Ascending aorta (tissue), 2 donors: ENCODE measurements around the gene HINFP. TPM values are rescaled to one million over a fixed set of nuclear protein-coding genes. Genes with fewer than 3 reads are reported as not detected.
A peak's percentile ranks its signal among the peaks of the same experiment; 100 is the strongest.

Source experiments
- DNase-seq, 2 donors: peaks; one replicate each; pipeline ENCODE4 v3.0.0-alpha.2; 2019; ENCODE audit warnings: low spot score in 2 of 2
- H3K27ac ChIP-seq, 2 donors: fragments of 200-600 bp; sonication (generic); one replicate each; pipeline ENCODE4 v1.5.1; 2016 to 2017; ENCODE audit warnings: mild to moderate bottlenecking in 1 of 2
- H3K27me3 ChIP-seq: fragments of 200-600 bp; sonication (generic); one replicate; pipeline ENCODE4 v1.5.1; 2017
- H3K36me3 ChIP-seq, 2 donors: fragments of 200-600 bp; sonication (generic); one replicate each; pipeline ENCODE4 v1.5.1; 2016
- H3K4me1 ChIP-seq, 2 donors: fragments of 200-600 bp; sonication (generic); one replicate each; pipeline ENCODE4 v1.5.1; 2016 to 2017; ENCODE audit warnings: mild to moderate bottlenecking in 1 of 2
- H3K4me3 ChIP-seq, 2 donors: fragments of 200-600 bp; sonication (generic); one replicate each; pipeline ENCODE4 v1.5.1; 2016 to 2017; ENCODE audit warnings: mild to moderate bottlenecking in 1 of 2
- H3K9me3 ChIP-seq, 2 donors: fragments of 200-600 bp; sonication (generic); one replicate each; pipeline ENCODE4 v1.5.1; 2016
- intact Hi-C: fragments of 100-400 bp; cut with DNase I; formaldehyde crosslinking; loops from one replicate; pipeline ENCODE4 v1.15.1; 2023
- total RNA-seq: library from RNA; depleted of rRNA; stranded (reverse); fragments of >200 nt; gene quantifications from one replicate; pipeline ENCODE4 v1.1.0, GENCODE V29; 2016
- TF ChIP-seq, protein P1 (sequence below), 3 experiments: fragments of 200-600 bp in 2 of 3; fragments of 450-650 bp in 1 of 3; sonication (generic) in 2 of 3; IDR thresholded peaks; one replicate each; pipeline ENCODE4 v1.5.1; 2016 to 2019; ENCODE audit warnings: antibody characterized with exemption in 3 of 3, mild to moderate bottlenecking in 1 of 3, moderate library complexity in 1 of 3

HINFP gene
- total RNA-seq, 1 donor from 2014 or later = 36.5 TPM

DNA sequence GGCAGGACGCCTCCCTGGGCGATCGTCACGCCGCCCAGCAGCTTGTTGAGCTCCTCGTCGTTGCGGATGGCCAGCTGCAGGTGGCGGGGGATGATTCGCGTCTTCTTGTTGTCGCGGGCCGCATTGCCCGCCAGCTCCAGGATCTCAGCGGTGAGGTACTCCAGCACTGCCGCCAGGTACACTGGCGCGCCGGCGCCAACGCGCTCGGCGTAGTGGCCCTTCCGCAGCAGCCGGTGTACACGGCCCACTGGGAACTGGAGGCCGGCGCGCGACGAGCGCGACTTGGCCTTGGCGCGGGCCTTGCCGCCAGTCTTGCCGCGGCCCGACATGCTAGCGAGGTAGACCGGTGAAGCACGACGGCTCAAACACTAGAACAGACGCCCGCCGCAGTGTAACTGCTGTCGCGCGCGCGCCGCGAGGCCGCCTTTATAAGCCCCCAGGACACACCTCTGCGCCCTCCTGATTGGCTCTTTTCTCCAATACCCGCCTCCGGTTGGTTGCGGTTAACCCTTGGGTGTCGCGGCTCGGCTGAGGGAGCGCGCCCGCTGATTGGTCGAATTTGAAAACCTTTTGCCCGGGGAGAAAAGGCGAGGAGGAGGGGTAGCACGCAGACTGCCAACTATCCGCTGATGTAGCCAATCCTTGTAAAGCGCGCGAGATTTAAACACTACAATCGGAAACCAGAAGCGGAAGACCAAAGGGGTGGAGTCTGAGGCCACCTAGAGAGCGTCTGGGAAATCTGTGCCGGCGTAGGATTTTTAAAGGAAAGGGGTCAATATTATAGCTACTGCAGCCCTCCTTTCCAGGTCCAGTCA is 26.1 kb upstream of the HINFP start:
- H3K27me3 ChIP-seq = no peaks in the 10 kb centered on the region
- H3K4me3 ChIP-seq = peak overlapping the region; percentile 89 to 98
- intact Hi-C loops = loop anchor here (1.0 to 2.0 kb wide), 3 partner anchors 11 to 38 kb away; partner anchors contain the start of genes HINFP, HMBS and HYOU1
- peaks cover 18 to 24% of the 10 kb centered on the region in 2 donors for H3K36me3 ChIP-seq
- peak overlapping the region; percentile 96 to 97 for H3K27ac ChIP-seq
- peak; percentile 96 to 100 for DNase-seq
- TF ChIP-seq, protein P1, sequence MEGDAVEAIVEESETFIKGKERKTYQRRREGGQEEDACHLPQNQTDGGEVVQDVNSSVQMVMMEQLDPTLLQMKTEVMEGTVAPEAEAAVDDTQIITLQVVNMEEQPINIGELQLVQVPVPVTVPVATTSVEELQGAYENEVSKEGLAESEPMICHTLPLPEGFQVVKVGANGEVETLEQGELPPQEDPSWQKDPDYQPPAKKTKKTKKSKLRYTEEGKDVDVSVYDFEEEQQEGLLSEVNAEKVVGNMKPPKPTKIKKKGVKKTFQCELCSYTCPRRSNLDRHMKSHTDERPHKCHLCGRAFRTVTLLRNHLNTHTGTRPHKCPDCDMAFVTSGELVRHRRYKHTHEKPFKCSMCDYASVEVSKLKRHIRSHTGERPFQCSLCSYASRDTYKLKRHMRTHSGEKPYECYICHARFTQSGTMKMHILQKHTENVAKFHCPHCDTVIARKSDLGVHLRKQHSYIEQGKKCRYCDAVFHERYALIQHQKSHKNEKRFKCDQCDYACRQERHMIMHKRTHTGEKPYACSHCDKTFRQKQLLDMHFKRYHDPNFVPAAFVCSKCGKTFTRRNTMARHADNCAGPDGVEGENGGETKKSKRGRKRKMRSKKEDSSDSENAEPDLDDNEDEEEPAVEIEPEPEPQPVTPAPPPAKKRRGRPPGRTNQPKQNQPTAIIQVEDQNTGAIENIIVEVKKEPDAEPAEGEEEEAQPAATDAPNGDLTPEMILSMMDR (IDR thresholded peaks at IDR 0.05) = no peak
- H3K4me1 ChIP-seq = peaks cover 18 to 28% of the 10 kb centered on the region in 2 donors
- no peaks in the 10 kb centered on the region for H3K9me3 ChIP-seq

DNA sequence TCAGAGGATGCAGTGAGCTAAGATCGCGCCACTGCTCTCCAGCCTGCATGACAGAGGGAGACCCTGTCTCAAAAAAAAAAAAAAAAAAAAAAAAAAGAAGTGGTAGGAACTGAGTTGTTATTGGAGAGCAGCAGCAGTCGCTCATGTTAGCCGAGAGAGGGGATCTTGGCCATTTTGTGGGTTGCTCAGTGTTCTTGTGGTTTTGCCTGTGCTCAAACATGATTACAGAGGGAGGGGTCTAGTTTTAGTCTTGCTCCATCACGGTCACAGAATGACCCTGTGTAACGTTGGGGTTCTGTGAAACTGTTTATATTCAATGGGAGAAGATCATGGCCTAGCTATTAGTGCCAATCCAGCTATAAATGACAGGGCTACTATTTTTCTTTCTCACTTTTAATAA is 21.7 kb upstream of the HINFP start:
- Histone ChIP-seq H3K4me3 (no peak overlapping the region), H3K36me3 (peaks cover 18 to 24% of the 10 kb centered on the region in 2 donors), H3K27ac (no peak overlapping the region), H3K27me3 (no peaks in the 10 kb centered on the region), H3K4me1 (peaks cover 15 to 22% of the 10 kb centered on the region in 2 donors), H3K9me3 (no peaks in the 10 kb centered on the region)
- TF ChIP-seq, protein P1 (IDR thresholded peaks at IDR 0.05) = no peak
- intact Hi-C loops = loop anchor here (5.0 to 10.0 kb wide), 2 partner anchors 218 to 665 kb away; partner anchors contain the start of genes KMT2A and MCAM
- DNase-seq = no peak

DNA sequence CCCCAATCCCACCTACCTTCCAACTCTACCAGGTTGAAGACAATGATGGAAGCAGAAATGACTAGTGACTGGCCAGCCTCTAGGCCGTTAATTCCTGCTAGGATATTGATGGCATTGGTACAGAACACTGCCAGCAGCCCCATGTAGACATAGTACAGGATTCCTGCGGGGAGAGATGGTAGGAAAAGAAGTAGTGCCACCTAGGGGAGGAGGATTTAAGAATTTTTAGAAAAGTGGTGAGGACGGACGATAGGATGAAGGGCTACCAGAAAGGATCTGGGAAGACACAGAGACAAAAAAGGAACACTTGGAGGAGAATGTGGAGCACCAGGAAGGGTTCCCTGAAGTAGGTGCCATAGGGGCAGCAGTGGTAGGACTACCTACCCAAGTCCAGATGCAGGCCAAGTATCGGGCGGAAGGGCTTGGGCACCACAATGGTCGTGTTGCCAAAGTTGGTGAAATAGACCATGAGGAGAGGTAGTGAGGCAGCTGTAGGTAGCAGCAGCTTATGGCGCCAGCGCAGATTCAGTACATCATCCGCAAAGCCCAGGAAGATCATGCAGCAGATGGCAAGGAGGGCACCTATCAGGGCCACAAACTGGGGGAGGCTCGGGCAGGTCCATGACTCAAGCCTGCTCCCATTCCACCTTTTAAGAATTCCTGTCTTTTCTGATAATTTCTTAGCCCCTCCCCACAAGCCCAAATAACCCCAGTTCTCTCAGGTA is 21.0 kb upstream of the HINFP start:
- no peak for DNase-seq
- Histone ChIP-seq H3K27ac (no peak overlapping the region), H3K9me3 (no peaks in the 10 kb centered on the region), H3K4me1 (peaks cover 15 to 22% of the 10 kb centered on the region in 2 donors), H3K27me3 (no peaks in the 10 kb centered on the region), H3K4me3 (peak overlapping the region; percentile 75 to 89), H3K36me3 (peaks cover 18 to 24% of the 10 kb centered on the region in 2 donors)
- TF ChIP-seq, protein P1 (IDR thresholded peaks at IDR 0.05) = peak in 1 of 3 experiments; percentile 23
- intact Hi-C loops = loop anchor here (5.0 to 10.0 kb wide), 2 partner anchors 217 to 666 kb away; partner anchors contain the start of genes KMT2A and MCAM

DNA sequence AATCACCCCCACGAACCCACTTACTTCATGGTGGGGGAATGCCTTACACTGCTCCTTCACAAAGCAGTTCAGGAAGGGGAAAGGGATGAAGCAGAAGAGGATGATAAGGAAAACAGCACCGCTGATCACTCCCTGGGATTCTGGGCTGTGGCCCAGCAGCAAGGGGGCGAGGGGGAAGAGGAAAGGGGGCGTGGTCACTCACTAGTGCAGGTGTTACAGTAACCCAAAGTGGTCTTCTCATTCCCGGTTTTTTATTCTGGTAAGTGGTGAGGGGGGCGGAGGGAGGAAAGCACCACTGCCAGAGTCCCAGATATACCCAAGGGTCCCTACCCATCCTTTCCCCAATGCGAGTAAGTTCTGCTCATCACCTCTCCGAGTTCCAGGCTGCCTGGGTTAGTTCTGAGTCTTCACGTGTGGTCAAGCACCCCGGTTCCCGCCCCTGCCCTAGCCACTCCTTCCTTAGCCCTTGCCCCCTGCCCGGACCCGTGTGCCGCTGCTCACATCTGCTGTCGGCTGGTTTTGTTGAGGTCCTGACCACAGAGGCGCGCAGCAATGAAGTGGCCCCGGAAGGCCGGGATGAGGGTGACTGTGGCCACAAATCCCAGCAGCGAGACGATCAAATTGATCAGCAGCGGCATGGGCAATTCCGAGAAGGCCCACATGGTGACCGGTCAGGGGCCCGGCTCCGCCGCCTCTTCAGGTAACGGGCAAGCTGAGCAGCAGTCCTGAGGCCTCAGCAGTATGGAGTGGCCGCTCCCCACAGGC is 20.2 kb upstream of the HINFP start:
- Histone ChIP-seq H3K27ac (peak overlapping the region; percentile 92), H3K4me1 (peaks cover 15 to 19% of the 10 kb centered on the region in 2 donors), H3K9me3 (no peaks in the 10 kb centered on the region), H3K4me3 (peak overlapping the region; percentile 75 to 89), H3K36me3 (peaks cover 18 to 24% of the 10 kb centered on the region in 2 donors), H3K27me3 (no peaks in the 10 kb centered on the region)
- intact Hi-C loops = loop anchor here (5.0 to 10.0 kb wide), 2 partner anchors 216 to 666 kb away; partner anchors contain the start of genes KMT2A and MCAM
- TF ChIP-seq, protein P1 (IDR thresholded peaks at IDR 0.05) = peak in 1 of 3 experiments; percentile 28
- DNase-seq = no peak
